22Rv1 (cell line): Measurements from ENCODE around the gene CA9.

Source experiments
- H3K27ac ChIP-seq: fragments of 450-650 bp; 2 replicates; pipeline ENCODE4 v1.5.1; 2017
- CTCF ChIP-seq: fragments of 450-650 bp; IDR thresholded peaks from 2 replicates; pipeline ENCODE4 v1.5.1; 2017; ENCODE audit warnings: mild to moderate bottlenecking

CA9 gene

GRCh38 chr9:35730486-35730854 is 56.7 kb downstream of the CA9 start:
- no peak for TF ChIP-seq CTCF
- peak overlapping the region; percentile 94; the same call in 1 of the 2 replicates for H3K27ac ChIP-seq
